Heart left ventricle (tissue), 13 donors: Measurements from ENCODE around the gene FAM221B.

Source experiments
- POLR2A ChIP-seq, 2 donors: fragments of 450-650 bp; IDR thresholded peaks; one replicate each; pipeline ENCODE4 v1.6.1; 2017; ENCODE audit warnings: antibody characterized with exemption in 2 of 2, mild to moderate bottlenecking in 2 of 2, moderate library complexity in 2 of 2
- TF ChIP-seq, protein P1 (sequence below), 12 donors: fragments of 200-600 bp; sonication (generic) in 4 of 12; IDR thresholded peaks; one replicate each; pipeline versions ENCODE4 v1.5.0 to v1.8.0; 2018 to 2022; ENCODE audit warnings: antibody characterized with exemption in 12 of 12, mild to moderate bottlenecking in 5 of 12
- donor health status: ischemic (EF 13 %, LVEDD 7.1; RV severe dilation, severe dysfunction).
- donor health status: DM: no; HTN: yes; CAD: no.
- donor health status: DM: no; HTN: no; CAD: no.
- donor health status: ischemic (EF 25% LVEDD 6.9; RV normal size, moderate dysfunction).
- donor health status: ischemic (EF 25% LVEDD 5.7; RV mildly dilated, moderate dysfunction).
- donor health status: ischemic (EF 35%, LVEDD 5.7; RV mildly dilated, moderate dysfunction).
- donor health status: nonischemic (EF 11% LVEDD 7.7; RV severe dilation, severe dysfunction).
- donor health status: DM: yes; HTN: yes; CAD: no.
- donor health status: PGD.
- donor health status: ischemic (EF 29% LVEDD 5.4; RV normal size, mild dysfunction).
- donor health status: nonischemic (EF 23%, LVEDD 6.1; RV moderate dilation, normal function).

GRCh38 chr9:35859990-35860339, 31.4 kb upstream of the FAM221B start:
- TF ChIP-seq, protein P1, sequence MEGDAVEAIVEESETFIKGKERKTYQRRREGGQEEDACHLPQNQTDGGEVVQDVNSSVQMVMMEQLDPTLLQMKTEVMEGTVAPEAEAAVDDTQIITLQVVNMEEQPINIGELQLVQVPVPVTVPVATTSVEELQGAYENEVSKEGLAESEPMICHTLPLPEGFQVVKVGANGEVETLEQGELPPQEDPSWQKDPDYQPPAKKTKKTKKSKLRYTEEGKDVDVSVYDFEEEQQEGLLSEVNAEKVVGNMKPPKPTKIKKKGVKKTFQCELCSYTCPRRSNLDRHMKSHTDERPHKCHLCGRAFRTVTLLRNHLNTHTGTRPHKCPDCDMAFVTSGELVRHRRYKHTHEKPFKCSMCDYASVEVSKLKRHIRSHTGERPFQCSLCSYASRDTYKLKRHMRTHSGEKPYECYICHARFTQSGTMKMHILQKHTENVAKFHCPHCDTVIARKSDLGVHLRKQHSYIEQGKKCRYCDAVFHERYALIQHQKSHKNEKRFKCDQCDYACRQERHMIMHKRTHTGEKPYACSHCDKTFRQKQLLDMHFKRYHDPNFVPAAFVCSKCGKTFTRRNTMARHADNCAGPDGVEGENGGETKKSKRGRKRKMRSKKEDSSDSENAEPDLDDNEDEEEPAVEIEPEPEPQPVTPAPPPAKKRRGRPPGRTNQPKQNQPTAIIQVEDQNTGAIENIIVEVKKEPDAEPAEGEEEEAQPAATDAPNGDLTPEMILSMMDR (IDR thresholded peaks at IDR 0.05): no peak
- no peak for TF ChIP-seq POLR2A (IDR thresholded peaks at IDR 0.05)
